ENCODE data around the gene MOK. TPM values are rescaled to one million over a fixed set of nuclear protein-coding genes. Genes with fewer than 3 reads are reported as not detected.
A peak's percentile ranks its signal among the peaks of the same experiment; 100 is the strongest.
"Not testable (repeated sequence)": the region's sequence is repeated elsewhere in the genome, so short reads cannot be mapped to it uniquely, and the experiment has no call there.

Gene MOK
- total and polyA plus RNA-seq, 2 donors, result 2.9 to 9.0 TPM

DNA sequence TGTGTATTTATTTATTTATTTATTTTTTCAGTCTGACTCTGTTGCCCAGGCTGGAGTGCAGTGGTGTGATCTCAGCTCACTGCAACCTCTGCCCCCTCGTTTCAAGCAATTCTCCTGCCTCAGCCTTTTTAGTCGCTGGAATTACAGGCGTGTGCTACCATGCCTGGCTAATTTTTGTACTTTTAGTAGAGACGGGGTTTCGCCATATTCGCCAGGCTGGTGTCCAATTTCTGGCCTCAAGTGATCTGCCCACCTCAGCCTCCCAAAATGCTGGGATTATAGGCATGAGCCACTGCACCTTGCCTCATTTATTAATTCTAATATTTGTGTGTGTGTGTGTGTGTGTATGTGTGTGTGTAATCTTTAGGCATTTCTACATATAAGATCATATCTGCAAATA is 24.4 kb upstream of the MOK start:
- not testable (repeated sequence) for H3K27me3 ChIP-seq (ENCODE audit: control insufficient read depth in 2 of 2, insufficient read depth in 1 of 2, low read length in 1 of 2); H3K9me3 ChIP-seq (ENCODE audit: control insufficient read depth in 2 of 2, insufficient read depth in 1 of 2, low read length in 1 of 2); DNase-seq (ENCODE audit: low read depth in 6 of 9, low spot score in 9 of 9); H3K27ac ChIP-seq (ENCODE audit: low read depth in 1 of 2, low read length in 1 of 2); H3K4me3 ChIP-seq (ENCODE audit: low read length in 2 of 2); H3K4me1 ChIP-seq (ENCODE audit: control insufficient read depth in 2 of 2, insufficient read depth in 2 of 2, low read length in 2 of 2)
- H3K36me3 ChIP-seq (ENCODE audit: control insufficient read depth in 2 of 2, insufficient read depth in 2 of 2, low read length in 1 of 2), result peaks cover 9 to 11% of the 10 kb centered on the region in 2 donors
- 97% methylated on average over 6 of the region's 6 CpGs for WGBS

DNA sequence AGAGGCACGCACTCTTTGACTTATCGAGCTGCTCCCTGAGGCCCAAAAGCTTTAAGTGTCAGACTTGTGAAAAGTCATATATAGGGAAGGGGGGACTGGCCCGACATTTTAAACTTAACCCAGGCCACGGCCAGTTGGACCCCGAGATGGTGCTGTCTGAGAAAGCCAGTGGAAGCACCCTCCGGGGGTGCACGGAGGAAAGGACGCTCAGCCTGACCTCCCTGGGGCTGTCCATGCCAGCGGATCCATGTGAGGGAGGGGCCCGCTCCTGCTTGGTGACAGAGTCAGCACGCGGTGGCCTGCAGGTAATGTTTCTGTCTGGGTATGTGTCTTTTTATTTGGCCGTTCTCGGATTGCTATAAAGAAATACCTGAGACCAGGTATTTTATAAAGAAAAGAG is 21.6 kb upstream of the MOK start:
- no peak overlapping the region for H3K27ac ChIP-seq (ENCODE audit: low read depth in 1 of 2, low read length in 1 of 2)
- no peaks in the 10 kb centered on the region for H3K27me3 ChIP-seq (ENCODE audit: control insufficient read depth in 2 of 2, insufficient read depth in 1 of 2, low read length in 1 of 2)
- DNase-seq (ENCODE audit: low read depth in 6 of 9, low spot score in 9 of 9), result no peak
- no peaks in the 10 kb centered on the region for H3K9me3 ChIP-seq (ENCODE audit: control insufficient read depth in 2 of 2, insufficient read depth in 1 of 2, low read length in 1 of 2)
- peaks cover 0 to under 1% of the 10 kb centered on the region in 2 donors for H3K36me3 ChIP-seq (ENCODE audit: control insufficient read depth in 2 of 2, insufficient read depth in 2 of 2, low read length in 1 of 2)
- H3K4me1 ChIP-seq (ENCODE audit: control insufficient read depth in 2 of 2, insufficient read depth in 2 of 2, low read length in 2 of 2), result no peaks in the 10 kb centered on the region
- no peak overlapping the region for H3K4me3 ChIP-seq (ENCODE audit: low read length in 2 of 2)
- 98% methylated on average over 14 of the region's 14 CpGs for WGBS

DNA sequence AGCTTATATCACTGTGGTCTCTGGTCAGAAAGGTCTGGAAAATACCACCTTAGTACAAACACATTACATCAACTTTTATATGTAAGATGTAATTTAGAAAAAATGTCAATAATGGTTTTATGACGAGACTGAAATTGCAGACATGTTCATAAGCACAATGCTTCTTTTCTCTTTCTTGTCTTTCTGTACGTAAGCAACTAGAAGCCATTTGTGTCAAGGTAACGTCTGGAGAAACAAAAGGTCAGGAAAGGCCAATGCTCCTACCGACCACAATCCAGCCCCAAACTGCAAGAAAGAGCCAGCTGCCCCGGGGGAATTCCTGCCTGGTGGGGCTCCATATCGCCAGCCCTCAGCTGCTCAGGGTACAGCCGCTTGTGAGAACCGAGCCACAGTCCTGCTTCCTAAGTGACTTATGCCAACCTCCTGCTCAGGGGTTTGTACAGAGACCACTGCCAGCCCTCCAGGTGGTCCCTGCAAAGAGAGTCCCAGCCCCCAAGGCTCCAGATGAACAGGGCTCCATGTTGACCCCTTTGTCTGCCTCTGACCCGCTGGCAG is 20.9 kb upstream of the MOK start:
- H3K4me3 ChIP-seq (ENCODE audit: low read length in 2 of 2), result no peak overlapping the region
- H3K4me1 ChIP-seq (ENCODE audit: control insufficient read depth in 2 of 2, insufficient read depth in 2 of 2, low read length in 2 of 2), result peaks cover under 1 to 4% of the 10 kb centered on the region in 2 donors
- no peaks in the 10 kb centered on the region for H3K36me3 ChIP-seq (ENCODE audit: control insufficient read depth in 2 of 2, insufficient read depth in 2 of 2, low read length in 1 of 2)
- no peaks in the 10 kb centered on the region for H3K9me3 ChIP-seq (ENCODE audit: control insufficient read depth in 2 of 2, insufficient read depth in 1 of 2, low read length in 1 of 2)
- WGBS, result 97% methylated on average over 9 of the region's 9 CpGs
- no peak overlapping the region for H3K27ac ChIP-seq (ENCODE audit: low read depth in 1 of 2, low read length in 1 of 2)
- no peak for DNase-seq (ENCODE audit: low read depth in 6 of 9, low spot score in 9 of 9)
- no peaks in the 10 kb centered on the region for H3K27me3 ChIP-seq (ENCODE audit: control insufficient read depth in 2 of 2, insufficient read depth in 1 of 2, low read length in 1 of 2)

DNA sequence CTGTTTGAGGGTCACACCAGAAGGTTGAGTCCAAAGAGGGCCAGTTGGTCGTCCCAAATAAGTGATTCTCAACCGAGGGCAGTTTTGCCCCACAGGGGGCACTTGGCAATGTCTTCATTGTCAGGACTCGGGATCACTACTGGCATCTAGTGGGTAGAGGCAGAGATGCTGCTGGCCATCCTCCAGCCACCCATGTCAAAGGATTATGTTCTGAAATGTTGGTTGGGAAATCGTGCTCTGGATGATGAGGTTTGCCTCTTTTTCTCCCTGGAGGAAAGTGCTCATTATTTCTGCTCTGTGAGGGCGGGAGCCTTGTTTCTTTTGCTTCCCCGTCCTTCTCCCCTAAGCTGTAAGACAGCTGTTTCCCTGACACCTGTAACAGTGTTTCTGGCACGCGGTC is 18.1 kb upstream of the MOK start:
- peaks cover 0 to 4% of the 10 kb centered on the region in 2 donors for H3K9me3 ChIP-seq (ENCODE audit: control insufficient read depth in 2 of 2, insufficient read depth in 1 of 2, low read length in 1 of 2)
- H3K36me3 ChIP-seq (ENCODE audit: control insufficient read depth in 2 of 2, insufficient read depth in 2 of 2, low read length in 1 of 2), result no peaks in the 10 kb centered on the region
- peaks cover 13 to 21% of the 10 kb centered on the region in 2 donors for H3K4me1 ChIP-seq (ENCODE audit: control insufficient read depth in 2 of 2, insufficient read depth in 2 of 2, low read length in 2 of 2)
- no peak overlapping the region for H3K4me3 ChIP-seq (ENCODE audit: low read length in 2 of 2)
- H3K27ac ChIP-seq (ENCODE audit: low read depth in 1 of 2, low read length in 1 of 2), result no peak overlapping the region
- peak in 2 of 9 donors; percentile 7 to 19 for DNase-seq (ENCODE audit: low read depth in 6 of 9, low spot score in 9 of 9)
- 54% methylated on average over 8 of the region's 8 CpGs for WGBS
- no peaks in the 10 kb centered on the region for H3K27me3 ChIP-seq (ENCODE audit: control insufficient read depth in 2 of 2, insufficient read depth in 1 of 2, low read length in 1 of 2)

DNA sequence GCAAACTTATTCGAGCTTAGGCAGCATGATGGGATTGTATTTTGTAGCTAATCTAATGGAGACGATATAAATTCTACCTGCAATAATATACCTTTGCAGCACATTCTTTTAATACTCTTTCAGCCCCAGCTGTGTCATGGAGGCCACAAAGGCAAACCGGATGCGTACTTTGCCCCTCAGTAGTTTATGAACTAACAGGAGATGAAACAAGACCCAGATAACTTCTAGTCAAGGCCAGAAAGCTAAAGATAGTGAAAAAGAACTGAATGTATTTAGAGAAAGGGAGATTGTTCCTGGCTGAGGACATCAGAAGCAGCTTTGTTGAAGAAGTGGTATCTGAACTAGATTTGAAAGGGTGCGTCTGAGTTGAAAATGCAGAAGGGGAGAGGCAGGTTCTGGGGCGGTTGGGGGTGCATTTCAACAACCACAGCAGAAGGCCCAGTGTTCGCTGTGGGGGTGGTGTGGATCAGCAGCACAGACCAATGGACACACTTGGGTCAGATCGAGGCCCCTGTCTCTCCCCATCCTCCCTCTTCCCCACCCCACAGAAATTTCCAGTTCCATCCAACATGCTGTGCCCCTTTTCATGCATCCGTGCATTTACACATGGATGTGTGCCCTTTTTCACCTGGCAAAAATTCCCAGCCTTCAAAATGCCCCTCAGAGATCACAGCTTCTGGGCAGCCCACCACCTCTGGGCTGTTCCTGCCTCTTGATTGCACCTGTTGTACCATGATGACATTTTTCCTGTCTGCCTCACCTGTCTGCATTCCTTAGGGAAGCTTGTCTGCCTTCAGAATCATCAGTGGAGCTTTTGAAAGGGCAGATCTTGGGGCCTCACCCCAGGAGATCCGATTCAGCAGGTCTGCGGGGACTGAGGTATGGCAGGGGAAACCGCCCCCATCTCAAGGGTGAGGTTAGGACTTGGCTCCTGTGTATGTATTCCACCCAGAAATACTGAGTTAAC is 16.8 kb upstream of the MOK start:
- Histone ChIP-seq H3K36me3 (ENCODE audit: control insufficient read depth in 2 of 2, insufficient read depth in 2 of 2, low read length in 1 of 2) (no peaks in the 10 kb centered on the region), H3K4me1 (ENCODE audit: control insufficient read depth in 2 of 2, insufficient read depth in 2 of 2, low read length in 2 of 2) (peaks cover 13 to 32% of the 10 kb centered on the region in 2 donors), H3K4me3 (ENCODE audit: low read length in 2 of 2) (no peak overlapping the region), H3K27ac (ENCODE audit: low read depth in 1 of 2, low read length in 1 of 2) (no peak overlapping the region), H3K9me3 (ENCODE audit: control insufficient read depth in 2 of 2, insufficient read depth in 1 of 2, low read length in 1 of 2) (peaks cover 0 to 4% of the 10 kb centered on the region in 2 donors), H3K27me3 (ENCODE audit: control insufficient read depth in 2 of 2, insufficient read depth in 1 of 2, low read length in 1 of 2) (no peaks in the 10 kb centered on the region)
- 97% methylated on average over 12 of the region's 12 CpGs for WGBS
- no peak for DNase-seq (ENCODE audit: low read depth in 6 of 9, low spot score in 9 of 9)

DNA sequence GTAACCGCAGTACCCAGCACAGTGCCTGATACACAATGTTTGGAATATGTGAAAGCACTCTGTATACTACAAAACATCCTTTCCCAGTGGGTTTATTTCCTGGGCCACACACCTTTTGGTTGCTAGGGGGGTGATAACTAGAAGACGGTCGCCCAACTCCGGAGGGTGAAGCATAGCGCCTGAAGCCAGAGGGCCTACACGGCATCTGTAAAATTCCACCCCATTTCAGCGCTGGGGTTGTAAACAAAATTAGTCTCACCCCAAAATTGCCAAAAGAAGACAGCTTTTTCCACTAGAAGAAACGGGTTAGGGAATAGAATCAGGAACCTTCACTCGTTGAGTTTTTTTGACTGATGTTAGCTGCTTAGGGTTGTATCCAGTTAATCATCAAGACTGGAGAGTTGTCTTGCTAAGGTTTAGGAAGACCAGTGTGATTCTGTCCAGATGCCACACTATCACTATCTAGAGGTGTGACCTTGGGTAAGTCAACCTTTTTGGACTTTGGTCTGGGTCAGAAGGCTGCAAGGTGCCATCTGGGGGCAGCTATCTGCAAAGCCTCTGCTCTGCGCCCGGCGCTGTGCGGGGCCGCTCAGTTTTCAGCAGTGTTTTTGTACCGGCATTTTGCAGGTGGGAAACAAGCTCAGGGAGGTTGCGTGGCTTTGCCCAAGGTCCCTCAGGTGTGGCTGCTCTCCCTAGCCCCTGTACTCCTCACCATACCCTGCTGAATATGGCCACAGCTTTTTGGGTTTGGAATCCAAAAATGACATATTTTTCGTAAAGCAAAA is 15.9 kb upstream of the MOK start:
- Histone ChIP-seq H3K27me3 (ENCODE audit: control insufficient read depth in 2 of 2, insufficient read depth in 1 of 2, low read length in 1 of 2) (no peaks in the 10 kb centered on the region), H3K9me3 (ENCODE audit: control insufficient read depth in 2 of 2, insufficient read depth in 1 of 2, low read length in 1 of 2) (peaks cover 0 to 4% of the 10 kb centered on the region in 2 donors), H3K27ac (ENCODE audit: low read depth in 1 of 2, low read length in 1 of 2) (peak overlapping the region; percentile 89 to 94), H3K4me3 (ENCODE audit: low read length in 2 of 2) (peak overlapping the region in 1 of 2 donors; percentile 78), H3K4me1 (ENCODE audit: control insufficient read depth in 2 of 2, insufficient read depth in 2 of 2, low read length in 2 of 2) (peaks cover 13 to 38% of the 10 kb centered on the region in 2 donors), H3K36me3 (ENCODE audit: control insufficient read depth in 2 of 2, insufficient read depth in 2 of 2, low read length in 1 of 2) (no peaks in the 10 kb centered on the region)
- 97% methylated on average over 17 of the region's 17 CpGs for whole genome bisulfite sequencing
- no peak for DNase-seq (ENCODE audit: low read depth in 6 of 9, low spot score in 9 of 9)

DNA sequence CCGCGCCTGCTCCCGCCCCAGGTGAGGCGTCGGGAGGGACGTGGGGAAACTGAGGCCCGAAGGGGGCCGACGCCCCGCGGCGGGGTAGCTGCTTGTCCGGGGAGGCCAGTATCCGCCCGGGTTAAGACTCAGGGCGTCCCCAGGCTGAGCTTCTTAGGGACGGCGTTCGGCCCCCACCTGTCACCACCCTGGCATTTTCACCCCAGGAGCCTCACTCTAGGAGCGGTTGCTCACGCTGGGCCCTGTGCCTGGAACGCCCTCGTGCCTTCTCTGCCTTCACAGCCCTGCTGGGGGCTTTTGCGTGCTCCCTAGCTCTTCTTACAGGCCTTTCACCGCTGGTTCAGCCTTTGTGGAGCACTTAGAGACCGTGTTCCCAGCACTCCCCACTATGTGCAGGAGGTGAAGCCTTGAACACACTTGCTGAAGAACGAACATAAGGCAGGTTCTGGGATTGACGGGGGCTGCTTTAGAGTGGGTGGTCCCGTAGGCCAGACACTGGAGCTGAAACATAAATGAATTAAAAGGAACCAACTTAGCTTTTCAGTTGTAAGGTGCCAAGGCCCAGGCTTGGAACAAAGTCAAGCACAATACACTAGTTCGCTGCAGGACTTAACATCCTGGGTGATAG is 15.2 kb upstream of the MOK start:
- WGBS, result 8% methylated on average over 30 of the region's 30 CpGs
- H3K9me3 ChIP-seq (ENCODE audit: control insufficient read depth in 2 of 2, insufficient read depth in 1 of 2, low read length in 1 of 2), result peaks cover 0 to 4% of the 10 kb centered on the region in 2 donors
- H3K36me3 ChIP-seq (ENCODE audit: control insufficient read depth in 2 of 2, insufficient read depth in 2 of 2, low read length in 1 of 2), result no peaks in the 10 kb centered on the region
- peak overlapping the region; percentile 78 to 84 for H3K4me3 ChIP-seq (ENCODE audit: low read length in 2 of 2)
- H3K4me1 ChIP-seq (ENCODE audit: control insufficient read depth in 2 of 2, insufficient read depth in 2 of 2, low read length in 2 of 2), result peaks cover 13 to 39% of the 10 kb centered on the region in 2 donors
- peak in 5 of 9 donors; percentile 23 to 70 (median 44) for DNase-seq (ENCODE audit: low read depth in 6 of 9, low spot score in 9 of 9)
- H3K27me3 ChIP-seq (ENCODE audit: control insufficient read depth in 2 of 2, insufficient read depth in 1 of 2, low read length in 1 of 2), result peaks cover 0 to 3% of the 10 kb centered on the region in 2 donors
- peak overlapping the region; percentile 89 to 94 for H3K27ac ChIP-seq (ENCODE audit: low read depth in 1 of 2, low read length in 1 of 2)

DNA sequence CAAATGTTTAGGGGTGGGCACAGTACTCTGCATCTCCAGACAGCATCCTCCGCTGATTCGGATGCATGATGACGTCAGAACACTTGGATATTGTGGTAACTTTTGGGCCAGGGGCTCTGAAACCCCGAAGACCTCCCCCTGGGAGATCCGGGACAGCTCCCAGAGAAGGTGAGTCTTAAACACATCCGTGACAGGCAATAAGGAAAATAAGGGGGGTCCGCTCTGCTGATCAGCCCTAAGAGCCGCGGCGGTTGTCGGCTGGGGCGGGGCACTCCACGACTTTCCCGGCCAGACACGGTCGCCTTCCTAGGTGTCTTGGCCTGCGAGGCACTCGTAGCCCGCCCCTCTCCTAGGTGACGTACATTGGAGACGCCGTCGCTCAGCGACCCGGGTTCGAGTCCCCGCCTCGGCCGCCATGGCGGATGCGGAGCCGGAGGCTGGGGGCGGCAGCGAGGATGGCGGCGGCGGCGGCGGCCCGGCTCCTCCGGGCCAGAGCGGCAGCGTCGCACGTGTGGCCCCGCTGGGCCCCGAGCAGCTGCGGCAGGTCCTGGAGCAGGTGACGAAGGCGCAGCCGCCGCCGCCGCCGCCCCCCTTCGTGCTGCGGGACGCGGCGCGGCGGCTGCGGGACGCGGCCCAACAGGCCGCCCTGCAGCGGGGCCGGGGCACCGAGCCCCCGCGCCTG is 14.5 kb upstream of the MOK start, which contains the start of gene ZNF839:
Gene ZNF839, plus strand, starts transcription at position 396 of the 682 bp plus-strand sequence. Its CDS starts 20 bp downstream, at position 416.
- peak within 1 kb of the TSS; percentile 89 to 94 for H3K27ac ChIP-seq (ENCODE audit: low read depth in 1 of 2, low read length in 1 of 2)
- peaks cover 13 to 42% of the 10 kb centered on the region in 2 donors for H3K4me1 ChIP-seq (ENCODE audit: control insufficient read depth in 2 of 2, insufficient read depth in 2 of 2, low read length in 2 of 2)
- peaks cover 0 to 10% of the 10 kb centered on the region in 2 donors for H3K27me3 ChIP-seq (ENCODE audit: control insufficient read depth in 2 of 2, insufficient read depth in 1 of 2, low read length in 1 of 2)
- WGBS, result under 1% methylated on average over 71 of the region's 71 CpGs
- H3K36me3 ChIP-seq (ENCODE audit: control insufficient read depth in 2 of 2, insufficient read depth in 2 of 2, low read length in 1 of 2), result no peaks in the 10 kb centered on the region
- peak; percentile 64 to 93 (median 81) for DNase-seq (ENCODE audit: low read depth in 6 of 9, low spot score in 9 of 9)
- peak within 1 kb of the TSS; percentile 78 to 84 for H3K4me3 ChIP-seq (ENCODE audit: low read length in 2 of 2)
- H3K9me3 ChIP-seq (ENCODE audit: control insufficient read depth in 2 of 2, insufficient read depth in 1 of 2, low read length in 1 of 2), result peaks cover 0 to 4% of the 10 kb centered on the region in 2 donors
